Measurements from ENCODE around the gene GRAMD1A.

DNA sequence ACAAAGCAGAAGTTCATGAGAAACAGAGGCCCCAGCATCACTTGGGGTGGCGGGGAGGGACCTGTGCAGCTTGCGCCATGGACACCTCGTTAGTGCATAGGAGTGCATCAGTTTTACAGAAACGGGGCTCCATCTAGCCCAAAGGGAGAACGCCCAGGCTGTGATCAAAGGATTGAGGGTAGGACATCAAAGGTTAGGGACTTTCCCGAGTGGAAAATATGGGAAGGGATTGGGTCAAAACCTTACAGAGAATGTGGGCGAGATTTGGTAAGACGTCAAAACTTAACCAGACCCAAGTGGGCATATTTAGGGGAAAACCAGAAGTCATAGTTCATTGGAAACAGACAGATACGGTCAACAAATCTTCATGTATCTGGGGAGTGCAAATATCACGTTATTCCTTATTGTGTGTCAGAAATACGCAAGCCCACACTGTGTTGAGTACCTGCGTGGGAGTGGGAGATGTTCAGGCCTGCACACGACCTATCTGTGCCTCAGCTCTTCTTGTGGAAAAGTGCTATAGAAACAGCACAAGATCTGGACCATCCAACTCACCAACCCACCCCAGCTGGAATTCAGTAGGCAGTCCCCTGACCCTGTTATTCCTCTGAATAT lies 9.4 kb upstream of the GRAMD1A start:
- TF ChIP-seq, protein P1, sequence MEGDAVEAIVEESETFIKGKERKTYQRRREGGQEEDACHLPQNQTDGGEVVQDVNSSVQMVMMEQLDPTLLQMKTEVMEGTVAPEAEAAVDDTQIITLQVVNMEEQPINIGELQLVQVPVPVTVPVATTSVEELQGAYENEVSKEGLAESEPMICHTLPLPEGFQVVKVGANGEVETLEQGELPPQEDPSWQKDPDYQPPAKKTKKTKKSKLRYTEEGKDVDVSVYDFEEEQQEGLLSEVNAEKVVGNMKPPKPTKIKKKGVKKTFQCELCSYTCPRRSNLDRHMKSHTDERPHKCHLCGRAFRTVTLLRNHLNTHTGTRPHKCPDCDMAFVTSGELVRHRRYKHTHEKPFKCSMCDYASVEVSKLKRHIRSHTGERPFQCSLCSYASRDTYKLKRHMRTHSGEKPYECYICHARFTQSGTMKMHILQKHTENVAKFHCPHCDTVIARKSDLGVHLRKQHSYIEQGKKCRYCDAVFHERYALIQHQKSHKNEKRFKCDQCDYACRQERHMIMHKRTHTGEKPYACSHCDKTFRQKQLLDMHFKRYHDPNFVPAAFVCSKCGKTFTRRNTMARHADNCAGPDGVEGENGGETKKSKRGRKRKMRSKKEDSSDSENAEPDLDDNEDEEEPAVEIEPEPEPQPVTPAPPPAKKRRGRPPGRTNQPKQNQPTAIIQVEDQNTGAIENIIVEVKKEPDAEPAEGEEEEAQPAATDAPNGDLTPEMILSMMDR (IDR thresholded peaks at IDR 0.05), result no peak
- no peak for TF ChIP-seq POLR2AphosphoS5 (IDR thresholded peaks at IDR 0.05)
- TF ChIP-seq POLR2A (IDR thresholded peaks at IDR 0.05), result no peak
- TF ChIP-seq EP300 (IDR thresholded peaks at IDR 0.05; ENCODE audit: low read depth), result no peak

All from transverse colon (tissue), 4 donors.